HEK293T (cell line): ENCODE data around the gene SAFB.

Experiments
- ARNT ChIP-seq: fragments of 450-650 bp; IDR thresholded peaks from 2 replicates; pipeline ENCODE4 v1.6.1; 2017; ENCODE audit warnings: mild to moderate bottlenecking
- BHLHE40 ChIP-seq: fragments of 450-650 bp; IDR thresholded peaks from 2 replicates; pipeline ENCODE4 v1.6.1; 2016; ENCODE audit warnings: mild to moderate bottlenecking, moderate library complexity, borderline replicate concordance
- CTBP1 ChIP-seq: fragments of 450-650 bp; IDR thresholded peaks from 2 replicates; pipeline ENCODE4 v1.6.1; 2016; ENCODE audit warnings: borderline replicate concordance
- FOXA1 ChIP-seq: fragments of 450-650 bp; IDR thresholded peaks from 2 replicates; pipeline ENCODE4 v1.6.1; 2016; ENCODE audit warnings: mild to moderate bottlenecking
- FOXK2 ChIP-seq: fragments of 450-650 bp; IDR thresholded peaks from 2 replicates; pipeline ENCODE4 v1.6.1; 2016; ENCODE audit warnings: mild to moderate bottlenecking
- FOXM1 ChIP-seq: fragments of 450-650 bp; IDR thresholded peaks from 2 replicates; pipeline ENCODE4 v1.6.1; 2017; ENCODE audit warnings: mild to moderate bottlenecking, borderline replicate concordance
- HDGF ChIP-seq: fragments of 450-650 bp; IDR thresholded peaks from 2 replicates; pipeline ENCODE4 v1.6.1; 2017; ENCODE audit warnings: antibody characterized with exemption, borderline replicate concordance
- L3MBTL2 ChIP-seq: fragments of 450-650 bp; conservative IDR thresholded peaks from 2 replicates; pipeline ENCODE4 v1.6.1; 2016; ENCODE audit warnings: mild to moderate bottlenecking
- NFRKB ChIP-seq: fragments of 450-650 bp; IDR thresholded peaks from 2 replicates; pipeline ENCODE4 v1.6.1; 2016; ENCODE audit warnings: mild to moderate bottlenecking, moderate library complexity
- SP1 ChIP-seq: fragments of 450-650 bp; IDR thresholded peaks from 2 replicates; pipeline ENCODE4 v1.6.1; 2017
- SUZ12 ChIP-seq: fragments of 450-650 bp; IDR thresholded peaks from 2 replicates; pipeline ENCODE4 v1.6.1; 2016; ENCODE audit warnings: mild to moderate bottlenecking
- TARDBP ChIP-seq: fragments of 450-650 bp; IDR thresholded peaks from 2 replicates; pipeline ENCODE4 v1.6.1; 2016
- ZNF384 ChIP-seq: fragments of 450-650 bp; IDR thresholded peaks from 2 replicates; pipeline ENCODE4 v1.6.1; 2016

- TF ChIP-seq ARNT (no peak), SP1 (no peak), ZNF384 (no peak), FOXM1 (no peak), FOXA1 (no peak), BHLHE40 (no peak), CTBP1 (no peak), L3MBTL2 (no peak), FOXK2 (no peak), TARDBP (no peak), NFRKB (no peak), SUZ12 (no peak), HDGF (no peak)
Measured at GRCh38 chr19:5661483-5661882, 38.6 kb downstream of the SAFB start.
